ENCODE measurements around the gene ITGA2. TPM values are rescaled to one million over a fixed set of nuclear protein-coding genes. Genes with fewer than 3 reads are reported as not detected.

Gene ITGA2
- polyA plus RNA-seq, 1 donor from 2014 or later = 0.20 TPM

DNA sequence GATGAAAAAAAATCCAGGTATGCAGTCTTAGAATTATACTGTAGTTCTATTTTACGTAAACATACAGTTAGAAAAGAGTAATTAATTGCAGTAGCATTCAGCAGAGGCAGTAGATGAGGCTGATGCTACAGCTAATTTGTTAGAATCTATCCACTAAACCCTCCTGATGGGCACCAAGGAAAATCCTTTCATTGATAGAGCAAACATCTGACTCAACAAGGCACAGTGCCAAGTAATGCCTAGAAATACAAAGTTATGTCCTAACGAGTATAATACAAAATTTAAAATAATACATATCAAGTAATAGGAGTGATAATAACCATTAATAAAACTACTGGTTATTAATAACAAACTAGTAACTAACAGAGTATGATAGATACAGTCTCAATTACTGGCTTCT, 111.5 kb downstream of the ITGA2 start:
- no peak overlapping the region for H3K4me2 ChIP-seq (ENCODE audit: low read length)
- peaks cover 4% of the 10 kb centered on the region for H3K36me3 ChIP-seq (ENCODE audit: insufficient read depth, low read length)
- no peaks in the 10 kb centered on the region for H3F3A ChIP-seq (ENCODE audit: insufficient read depth, low read length, poor library complexity, severe bottlenecking)
- H4K20me1 ChIP-seq (ENCODE audit: insufficient read depth) = no peaks in the 10 kb centered on the region
- no peak overlapping the region for H3K27ac ChIP-seq (ENCODE audit: low read length)
- no peak for TF ChIP-seq MXI1 (conservative IDR thresholded peaks at IDR 0.05; ENCODE audit: poor library complexity, severe bottlenecking)
- TF ChIP-seq, protein P1, sequence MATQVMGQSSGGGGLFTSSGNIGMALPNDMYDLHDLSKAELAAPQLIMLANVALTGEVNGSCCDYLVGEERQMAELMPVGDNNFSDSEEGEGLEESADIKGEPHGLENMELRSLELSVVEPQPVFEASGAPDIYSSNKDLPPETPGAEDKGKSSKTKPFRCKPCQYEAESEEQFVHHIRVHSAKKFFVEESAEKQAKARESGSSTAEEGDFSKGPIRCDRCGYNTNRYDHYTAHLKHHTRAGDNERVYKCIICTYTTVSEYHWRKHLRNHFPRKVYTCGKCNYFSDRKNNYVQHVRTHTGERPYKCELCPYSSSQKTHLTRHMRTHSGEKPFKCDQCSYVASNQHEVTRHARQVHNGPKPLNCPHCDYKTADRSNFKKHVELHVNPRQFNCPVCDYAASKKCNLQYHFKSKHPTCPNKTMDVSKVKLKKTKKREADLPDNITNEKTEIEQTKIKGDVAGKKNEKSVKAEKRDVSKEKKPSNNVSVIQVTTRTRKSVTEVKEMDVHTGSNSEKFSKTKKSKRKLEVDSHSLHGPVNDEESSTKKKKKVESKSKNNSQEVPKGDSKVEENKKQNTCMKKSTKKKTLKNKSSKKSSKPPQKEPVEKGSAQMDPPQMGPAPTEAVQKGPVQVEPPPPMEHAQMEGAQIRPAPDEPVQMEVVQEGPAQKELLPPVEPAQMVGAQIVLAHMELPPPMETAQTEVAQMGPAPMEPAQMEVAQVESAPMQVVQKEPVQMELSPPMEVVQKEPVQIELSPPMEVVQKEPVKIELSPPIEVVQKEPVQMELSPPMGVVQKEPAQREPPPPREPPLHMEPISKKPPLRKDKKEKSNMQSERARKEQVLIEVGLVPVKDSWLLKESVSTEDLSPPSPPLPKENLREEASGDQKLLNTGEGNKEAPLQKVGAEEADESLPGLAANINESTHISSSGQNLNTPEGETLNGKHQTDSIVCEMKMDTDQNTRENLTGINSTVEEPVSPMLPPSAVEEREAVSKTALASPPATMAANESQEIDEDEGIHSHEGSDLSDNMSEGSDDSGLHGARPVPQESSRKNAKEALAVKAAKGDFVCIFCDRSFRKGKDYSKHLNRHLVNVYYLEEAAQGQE (IDR thresholded peaks at IDR 0.05; ENCODE audit: borderline replicate concordance) = no peak
- TF ChIP-seq EP300 (conservative IDR thresholded peaks at IDR 0.05; ENCODE audit: poor library complexity, severe bottlenecking) = no peak
- no peak for TF ChIP-seq SMC3 (conservative IDR thresholded peaks at IDR 0.05; ENCODE audit: poor library complexity)
- TF ChIP-seq EZH2 (IDR thresholded peaks at IDR 0.05; ENCODE audit: borderline replicate concordance, insufficient read depth, low read length, poor library complexity, severe bottlenecking) = no peak
- no peak for TF ChIP-seq POLR2AphosphoS5 (IDR thresholded peaks at IDR 0.05)
- TF ChIP-seq TAF1 (IDR thresholded peaks at IDR 0.05; ENCODE audit: low read depth) = no peak
- TF ChIP-seq, protein P2, sequence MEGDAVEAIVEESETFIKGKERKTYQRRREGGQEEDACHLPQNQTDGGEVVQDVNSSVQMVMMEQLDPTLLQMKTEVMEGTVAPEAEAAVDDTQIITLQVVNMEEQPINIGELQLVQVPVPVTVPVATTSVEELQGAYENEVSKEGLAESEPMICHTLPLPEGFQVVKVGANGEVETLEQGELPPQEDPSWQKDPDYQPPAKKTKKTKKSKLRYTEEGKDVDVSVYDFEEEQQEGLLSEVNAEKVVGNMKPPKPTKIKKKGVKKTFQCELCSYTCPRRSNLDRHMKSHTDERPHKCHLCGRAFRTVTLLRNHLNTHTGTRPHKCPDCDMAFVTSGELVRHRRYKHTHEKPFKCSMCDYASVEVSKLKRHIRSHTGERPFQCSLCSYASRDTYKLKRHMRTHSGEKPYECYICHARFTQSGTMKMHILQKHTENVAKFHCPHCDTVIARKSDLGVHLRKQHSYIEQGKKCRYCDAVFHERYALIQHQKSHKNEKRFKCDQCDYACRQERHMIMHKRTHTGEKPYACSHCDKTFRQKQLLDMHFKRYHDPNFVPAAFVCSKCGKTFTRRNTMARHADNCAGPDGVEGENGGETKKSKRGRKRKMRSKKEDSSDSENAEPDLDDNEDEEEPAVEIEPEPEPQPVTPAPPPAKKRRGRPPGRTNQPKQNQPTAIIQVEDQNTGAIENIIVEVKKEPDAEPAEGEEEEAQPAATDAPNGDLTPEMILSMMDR (IDR thresholded peaks at IDR 0.05; ENCODE audit: poor library complexity, severe bottlenecking) = no peak
- TF ChIP-seq RAD21 (conservative IDR thresholded peaks at IDR 0.05) = no peak
- H3K9me2 ChIP-seq (ENCODE audit: insufficient read depth, low read length) = no peaks in the 10 kb centered on the region
- no peak overlapping the region for H2AFZ ChIP-seq (ENCODE audit: low read depth, low read length)
- H3K27me3 ChIP-seq (ENCODE audit: insufficient read depth, low read depth, low read length) = no peaks in the 10 kb centered on the region
- H3K9me3 ChIP-seq (ENCODE audit: low read length) = no peaks in the 10 kb centered on the region
- no peak overlapping the region for H3K9ac ChIP-seq (ENCODE audit: low read length)
- no peak overlapping the region for H3K4me3 ChIP-seq (ENCODE audit: low read length)
- H3K79me2 ChIP-seq (replicated peaks; ENCODE audit: insufficient read depth, low read length) = no peaks in the 10 kb centered on the region

DNA sequence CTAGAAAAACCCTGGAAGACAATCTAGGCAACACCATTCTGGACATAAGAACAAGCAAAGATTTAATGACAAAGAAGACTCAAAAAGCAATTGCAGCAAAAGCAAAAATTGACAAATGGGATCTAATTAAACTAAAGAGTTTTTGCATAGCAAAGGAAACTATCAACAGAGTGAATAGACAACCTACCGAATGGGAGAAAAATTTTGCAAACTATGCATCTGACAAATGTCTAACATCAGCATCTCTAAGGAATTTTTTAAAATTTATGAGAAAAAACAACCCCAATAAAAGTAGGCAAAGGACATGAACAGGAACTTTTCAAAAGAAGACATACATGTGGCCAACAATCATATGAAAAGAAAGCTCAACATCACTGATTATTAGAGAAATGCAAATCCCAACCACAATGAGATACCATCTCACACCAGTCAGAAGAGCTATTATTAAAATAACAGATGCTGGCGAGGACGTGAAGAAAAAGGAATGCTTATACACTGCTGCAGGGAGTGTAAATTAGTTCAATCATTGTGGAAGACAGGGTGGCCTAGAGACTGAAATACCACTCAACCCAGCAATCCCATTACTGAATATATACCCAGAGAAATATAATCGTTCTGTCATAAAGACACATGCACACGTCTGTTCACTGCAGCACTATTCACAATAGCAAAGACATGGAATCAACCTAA, 116.6 kb downstream of the ITGA2 start:
- H3K4me3 ChIP-seq (ENCODE audit: low read length) = no peak overlapping the region
- no peak overlapping the region for H3K27ac ChIP-seq (ENCODE audit: low read length)
- H3F3A ChIP-seq (ENCODE audit: insufficient read depth, low read length, poor library complexity, severe bottlenecking) = no peaks in the 10 kb centered on the region
- no peaks in the 10 kb centered on the region for H4K20me1 ChIP-seq (ENCODE audit: insufficient read depth)
- no peak overlapping the region for H2AFZ ChIP-seq (ENCODE audit: low read depth, low read length)
- H3K9me2 ChIP-seq (ENCODE audit: insufficient read depth, low read length) = no peaks in the 10 kb centered on the region
- H3K36me3 ChIP-seq (ENCODE audit: insufficient read depth, low read length) = no peaks in the 10 kb centered on the region
- no peaks in the 10 kb centered on the region for H3K79me2 ChIP-seq (replicated peaks; ENCODE audit: insufficient read depth, low read length)
- H3K27me3 ChIP-seq (ENCODE audit: insufficient read depth, low read depth, low read length) = no peaks in the 10 kb centered on the region
- TF ChIP-seq MXI1 (conservative IDR thresholded peaks at IDR 0.05; ENCODE audit: poor library complexity, severe bottlenecking) = no peak
- TF ChIP-seq POLR2AphosphoS5 (IDR thresholded peaks at IDR 0.05) = no peak
- TF ChIP-seq, protein P2 (IDR thresholded peaks at IDR 0.05; ENCODE audit: poor library complexity, severe bottlenecking) = no peak
- TF ChIP-seq TAF1 (IDR thresholded peaks at IDR 0.05; ENCODE audit: low read depth) = no peak
- TF ChIP-seq EP300 (conservative IDR thresholded peaks at IDR 0.05; ENCODE audit: poor library complexity, severe bottlenecking) = no peak
- TF ChIP-seq, protein P1 (IDR thresholded peaks at IDR 0.05; ENCODE audit: borderline replicate concordance) = no peak
- TF ChIP-seq EZH2 (IDR thresholded peaks at IDR 0.05; ENCODE audit: borderline replicate concordance, insufficient read depth, low read length, poor library complexity, severe bottlenecking) = no peak
- no peak for TF ChIP-seq SMC3 (conservative IDR thresholded peaks at IDR 0.05; ENCODE audit: poor library complexity)
- TF ChIP-seq RAD21 (conservative IDR thresholded peaks at IDR 0.05) = no peak
- no peak overlapping the region for H3K4me2 ChIP-seq (ENCODE audit: low read length)
- no peaks in the 10 kb centered on the region for H3K9me3 ChIP-seq (ENCODE audit: low read length)
- no peak overlapping the region for H3K9ac ChIP-seq (ENCODE audit: low read length)
